Inflammatory macrophage treated with lipopolysaccharide for 1 hour (primary cell): ENCODE data around the gene CMTM1.
A peak's percentile ranks its signal among the peaks of the same experiment; 100 is the strongest.

ENCODE experiments used
- DNase-seq, 2 donors: peaks; one replicate each; pipeline ENCODE4 v3.0.0-alpha.2; 2020 to 2022

CMTM1 gene, protein sequence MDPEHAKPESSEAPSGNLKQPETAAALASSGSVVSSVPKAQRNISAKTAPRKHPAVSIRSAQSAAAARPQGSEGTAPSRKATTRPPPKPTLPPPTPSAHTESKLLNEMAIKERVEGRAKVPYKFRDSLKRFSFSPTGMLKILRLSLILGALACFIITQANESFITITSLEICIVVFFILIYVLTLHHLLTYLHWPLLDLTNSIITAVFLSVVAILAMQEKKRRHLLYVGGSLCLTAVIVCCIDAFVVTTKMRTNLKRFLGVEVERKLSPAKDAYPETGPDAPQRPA

DNA sequence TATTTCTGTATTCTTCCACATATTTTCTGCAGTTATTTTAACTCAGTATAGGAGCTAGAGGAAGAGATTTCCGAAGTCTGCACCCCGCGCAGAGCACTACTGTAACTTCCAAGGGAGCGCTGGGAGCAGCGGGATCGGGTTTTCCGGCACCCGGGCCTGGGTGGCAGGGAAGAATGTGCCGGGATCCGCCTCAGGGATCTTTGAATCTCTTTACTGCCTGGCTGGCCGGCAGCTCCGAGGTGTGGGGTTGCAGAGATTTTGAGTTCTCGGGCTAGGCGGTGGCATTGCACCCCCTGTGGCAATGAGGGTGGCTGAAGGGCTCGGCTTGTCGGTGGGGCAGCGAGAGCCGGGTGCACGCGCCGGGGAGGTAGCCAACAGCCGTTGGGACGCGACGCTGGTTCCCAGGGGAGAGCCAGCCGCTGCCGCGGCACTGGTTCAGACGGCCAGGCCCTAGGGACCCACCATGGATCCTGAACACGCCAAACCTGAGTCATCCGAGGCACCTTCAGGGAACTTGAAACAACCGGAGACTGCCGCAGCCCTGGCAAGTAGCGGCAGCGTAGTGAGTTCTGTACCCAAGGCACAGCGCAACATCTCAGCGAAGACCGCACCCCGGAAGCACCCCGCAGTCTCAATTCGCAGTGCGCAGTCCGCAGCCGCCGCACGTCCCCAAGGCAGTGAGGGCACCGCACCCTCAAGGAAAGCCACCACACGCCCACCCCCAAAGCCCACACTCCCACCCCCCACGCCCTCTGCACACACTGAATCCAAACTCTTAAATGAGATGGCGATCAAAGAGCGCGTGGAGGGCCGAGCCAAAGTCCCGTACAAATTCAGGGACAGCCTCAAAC, at the start of gene CMTM1:
Gene CMTM1, plus strand, starts transcription at position 389 of the 851 bp plus-strand sequence. Its CDS starts 75 bp downstream, at position 464.
- no peak for DNase-seq

DNA sequence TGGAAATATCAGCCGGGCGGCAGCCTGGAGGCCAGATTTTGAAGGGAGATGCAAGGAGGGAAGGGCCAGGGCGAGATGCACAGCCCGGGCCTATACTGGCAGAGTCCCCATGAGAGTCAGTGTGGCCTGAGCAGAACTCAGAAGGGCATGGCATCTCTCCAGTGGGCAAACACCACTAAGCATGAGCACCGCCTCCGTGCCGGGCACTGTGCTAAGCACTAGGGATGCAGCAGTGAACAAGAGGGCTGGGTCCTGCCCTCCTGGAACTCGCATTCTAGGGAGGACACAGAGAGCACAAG, 49.8 kb upstream of the CMTM1 start:
- no peak for DNase-seq

DNA sequence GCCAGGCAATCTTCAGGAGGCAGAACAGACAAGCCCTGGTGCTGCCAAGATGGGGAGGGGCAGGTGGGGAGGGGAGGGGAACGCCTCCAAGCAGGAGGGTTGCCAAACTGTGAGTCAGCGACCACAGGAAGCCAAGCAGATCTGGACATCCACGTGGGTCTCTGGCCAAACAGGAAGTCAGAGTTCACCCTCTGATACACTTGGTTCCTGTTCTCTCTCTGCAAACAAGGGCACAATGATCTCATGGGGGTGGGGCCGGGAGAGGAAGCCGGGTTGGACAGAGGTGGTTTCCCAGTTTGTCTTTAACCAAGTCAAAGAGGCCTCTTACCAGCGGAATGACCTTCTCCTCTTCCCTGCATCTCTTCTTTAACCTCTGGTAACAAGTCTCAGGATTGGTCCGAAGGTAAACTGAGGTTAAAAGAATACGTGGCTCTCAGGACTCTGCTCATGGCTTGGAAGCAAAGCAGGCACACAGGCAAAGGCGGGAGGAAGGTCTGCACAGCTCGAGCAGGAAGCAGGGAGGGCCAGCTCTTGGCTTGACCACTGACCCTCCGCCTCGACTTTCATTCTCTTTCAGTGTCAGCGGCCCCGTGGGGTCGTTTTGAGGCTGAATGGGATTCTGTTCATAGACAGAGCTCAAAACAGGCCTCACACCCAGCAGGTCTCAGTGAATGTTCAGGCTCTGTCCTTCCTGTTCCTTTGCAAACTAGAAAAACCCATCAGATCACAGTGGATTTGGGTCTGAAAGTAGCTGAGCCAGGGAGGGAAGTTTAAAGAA, 49.2 kb upstream of the CMTM1 start:
- peak; percentile 96 to 99 for DNase-seq

DNA sequence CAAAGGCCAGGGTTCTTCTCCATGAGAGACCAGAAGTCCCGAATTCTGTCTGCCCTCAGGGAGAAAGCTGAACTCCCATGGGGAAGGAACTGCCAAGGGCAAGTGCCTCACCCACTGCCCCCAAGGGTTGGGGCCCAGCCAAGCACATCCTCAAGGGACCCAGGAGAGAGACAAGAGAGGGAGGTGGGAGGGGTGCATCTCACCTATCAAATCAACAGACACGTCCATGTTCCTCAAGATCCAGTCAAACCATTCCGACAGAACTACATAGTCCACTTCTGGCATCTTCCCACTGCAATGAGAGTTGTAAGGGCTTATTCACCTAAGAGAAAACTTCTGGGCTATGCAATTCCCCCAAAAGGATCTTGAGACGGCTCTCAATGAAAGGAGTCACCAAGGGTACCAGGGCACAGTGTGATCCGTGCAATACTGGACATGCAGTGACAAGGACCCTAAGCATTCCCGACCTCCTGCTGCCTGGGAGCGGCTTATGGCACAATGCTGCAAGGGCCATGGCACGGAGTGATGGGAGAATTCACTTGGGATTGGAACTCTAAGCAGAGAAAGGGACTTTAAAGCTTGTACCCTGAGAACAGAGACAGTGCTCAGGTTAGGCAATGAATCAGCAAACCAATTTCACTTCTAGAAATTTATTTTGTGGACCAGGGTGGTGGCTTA, 48.5 kb upstream of the CMTM1 start:
- DNase-seq, result no peak

DNA sequence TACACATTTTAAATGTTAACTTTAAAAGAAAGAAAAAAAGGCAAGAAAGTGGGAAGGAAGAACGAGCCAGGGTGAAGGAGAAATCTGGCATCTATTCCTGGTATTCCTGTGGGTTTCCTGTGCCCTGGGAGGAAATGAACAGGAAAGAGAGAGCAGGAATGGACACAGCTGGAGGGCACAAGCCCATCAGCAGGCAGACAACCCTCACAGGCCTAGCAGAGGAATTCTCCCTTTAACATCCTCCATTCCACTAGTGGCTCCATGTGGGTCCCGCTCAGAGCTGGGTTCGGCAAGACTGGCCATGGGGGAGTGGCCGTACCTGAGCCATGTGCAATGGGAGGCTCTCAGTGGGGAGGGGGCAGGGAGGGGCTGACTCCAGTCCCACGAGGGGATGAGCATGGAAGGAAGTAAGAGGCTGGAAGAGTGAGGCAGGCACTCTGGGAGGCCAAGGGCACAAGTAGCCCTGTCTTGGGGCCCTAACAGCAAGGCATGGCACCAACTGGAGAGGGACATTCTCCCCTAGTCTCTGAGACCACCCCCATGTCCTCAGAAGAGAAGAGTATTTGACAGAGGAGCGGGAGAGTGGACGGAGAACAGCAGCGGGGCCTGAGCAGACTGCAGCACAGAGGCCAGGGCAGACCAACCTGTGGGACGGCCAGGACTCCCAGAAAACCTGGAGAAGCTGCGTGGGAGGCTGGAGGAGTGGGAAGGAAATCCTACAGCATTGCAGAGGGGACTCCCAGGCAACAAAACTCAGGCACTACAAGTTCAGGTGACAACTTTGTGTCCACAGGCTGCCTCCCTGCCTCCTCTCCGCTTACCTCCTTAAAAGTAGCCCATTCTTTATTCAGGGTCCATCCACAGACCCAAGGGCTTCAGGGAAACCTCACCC, 46.5 kb upstream of the CMTM1 start:
- DNase-seq, result no peak

DNA sequence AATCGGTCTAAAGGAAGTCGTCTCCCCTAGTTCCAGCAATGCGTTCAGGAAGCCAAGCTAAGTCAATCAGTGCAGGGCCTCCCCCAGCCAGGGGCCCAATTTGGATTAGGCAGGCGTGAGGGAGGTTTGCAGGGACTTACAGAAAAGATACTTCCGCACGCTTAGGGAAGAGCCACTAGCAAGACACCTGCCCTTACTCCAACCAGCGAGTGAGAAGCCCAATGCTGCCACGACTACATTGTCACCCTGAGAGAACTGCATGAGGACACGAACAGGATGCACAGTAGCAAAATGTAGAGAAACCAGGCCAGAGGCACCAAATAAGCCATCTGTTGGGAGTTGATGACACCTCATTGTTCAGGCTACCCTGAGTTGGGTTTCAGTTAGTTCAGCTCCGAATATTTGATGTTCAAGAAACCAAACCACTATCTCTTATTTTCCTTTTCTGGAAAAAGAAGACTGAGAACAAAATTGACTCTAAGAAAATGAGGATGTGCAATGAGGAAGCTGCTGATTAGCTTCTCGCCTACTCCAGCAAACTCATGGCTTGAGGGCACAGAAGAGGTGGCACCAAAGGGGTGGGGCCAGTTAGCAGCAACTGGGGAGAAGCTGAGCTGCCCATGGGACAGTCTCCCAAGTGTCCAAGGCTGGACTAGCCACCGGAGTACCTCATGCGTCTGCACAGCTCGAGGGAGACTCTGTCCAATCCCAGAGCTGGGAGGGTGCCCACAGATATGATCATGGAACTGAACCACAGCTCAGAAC, 45.7 kb upstream of the CMTM1 start:
- DNase-seq, result peak; percentile 83 to 92

DNA sequence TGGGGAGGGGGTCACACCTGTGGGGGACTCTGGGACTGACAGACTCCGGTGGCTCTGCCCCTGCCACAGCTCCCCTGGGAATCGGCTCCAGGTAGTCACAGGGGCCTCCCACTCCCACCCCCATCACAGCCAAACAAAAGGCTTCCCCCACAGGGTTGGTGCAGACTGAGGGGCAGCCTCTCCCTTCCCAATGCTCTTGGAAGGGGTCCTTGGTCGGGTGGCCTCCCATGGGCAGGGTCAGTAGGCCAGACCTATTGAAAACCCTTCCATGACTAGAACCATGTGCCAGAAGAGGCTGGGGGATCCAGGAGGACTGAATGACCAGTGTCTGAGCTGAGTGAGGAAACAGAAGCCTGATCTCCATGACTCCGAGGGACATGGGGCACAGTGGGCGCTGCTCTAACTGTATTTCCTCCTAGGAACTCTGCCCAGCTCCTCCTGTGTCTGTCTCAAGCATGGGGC, 45.0 kb upstream of the CMTM1 start:
- peak; percentile 54 to 87 for DNase-seq

DNA sequence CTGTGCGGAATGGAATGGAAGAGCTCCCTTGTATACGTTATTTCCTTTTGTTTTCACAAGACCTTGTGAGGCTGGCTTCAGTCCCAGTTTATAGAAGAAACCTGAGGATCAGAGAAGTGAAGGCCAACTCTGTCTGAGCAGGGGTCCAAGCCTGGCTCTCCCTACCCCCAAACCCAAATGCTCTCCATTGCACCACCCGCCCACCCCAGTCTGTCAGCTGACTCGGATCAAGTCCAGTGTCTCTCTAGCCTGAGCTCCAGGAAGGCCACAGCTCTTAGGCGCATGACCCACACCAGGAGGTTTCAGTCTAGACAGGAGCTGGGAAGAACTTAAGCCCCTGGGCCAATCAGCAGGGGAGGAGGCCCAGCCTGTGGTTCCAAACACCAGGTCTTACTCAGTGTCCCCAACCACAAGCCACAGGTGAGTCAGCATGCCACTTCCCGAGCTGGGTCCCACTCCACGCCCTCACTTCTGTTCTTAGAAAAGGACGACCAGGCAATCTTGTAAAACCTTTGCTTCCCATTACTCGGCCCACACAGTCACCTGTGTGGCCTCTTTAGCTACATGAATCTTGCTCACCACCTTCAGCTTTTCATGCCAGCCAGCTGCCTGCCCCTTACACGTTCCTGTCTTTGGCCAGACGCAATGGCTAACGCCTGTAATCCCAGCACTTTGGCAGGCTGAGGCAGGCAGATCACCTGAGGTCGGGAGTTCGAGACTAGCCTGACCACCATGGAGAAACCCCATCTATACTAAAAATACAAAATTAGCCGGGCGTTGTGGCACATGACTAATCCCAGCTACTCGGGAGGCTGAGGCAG, 44.1 kb upstream of the CMTM1 start:
- DNase-seq, result peak; percentile 66 to 89

DNA sequence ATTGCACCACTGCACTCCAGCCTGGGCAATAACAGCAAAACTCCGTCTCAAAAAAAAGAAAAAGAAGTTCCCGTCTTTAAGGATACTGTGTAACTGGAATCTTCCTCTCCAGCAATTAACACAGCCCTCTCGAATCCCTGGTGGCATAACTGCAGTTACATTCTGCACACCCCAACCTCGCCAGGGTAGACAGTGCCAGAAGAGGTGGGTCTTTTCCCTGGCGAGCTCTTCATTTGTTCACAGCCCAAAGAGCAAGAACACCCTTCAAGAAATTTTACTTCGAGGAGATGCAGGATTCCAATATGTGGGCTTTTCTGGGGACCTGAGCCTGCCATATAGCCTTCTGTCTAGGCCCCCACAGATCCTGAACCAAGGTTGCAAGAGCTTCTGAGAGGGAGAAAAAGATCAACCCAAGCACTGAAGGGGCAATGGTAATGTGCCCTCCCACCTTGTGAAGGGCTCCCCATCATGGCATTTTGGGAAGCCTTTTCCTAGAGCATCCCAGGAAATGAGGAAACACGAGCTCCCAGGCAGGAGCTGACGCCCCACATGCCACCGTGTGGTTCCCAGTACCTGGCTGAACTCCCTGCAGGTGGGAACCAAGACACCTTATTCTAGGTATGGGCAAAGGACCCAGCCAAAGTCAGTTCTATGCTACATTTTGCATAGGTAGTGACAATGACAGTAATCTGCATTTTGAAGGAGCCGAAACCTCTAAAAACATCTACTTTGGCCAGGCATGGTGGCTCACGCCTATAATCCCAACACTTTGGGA, 43.2 kb upstream of the CMTM1 start:
- no peak for DNase-seq

DNA sequence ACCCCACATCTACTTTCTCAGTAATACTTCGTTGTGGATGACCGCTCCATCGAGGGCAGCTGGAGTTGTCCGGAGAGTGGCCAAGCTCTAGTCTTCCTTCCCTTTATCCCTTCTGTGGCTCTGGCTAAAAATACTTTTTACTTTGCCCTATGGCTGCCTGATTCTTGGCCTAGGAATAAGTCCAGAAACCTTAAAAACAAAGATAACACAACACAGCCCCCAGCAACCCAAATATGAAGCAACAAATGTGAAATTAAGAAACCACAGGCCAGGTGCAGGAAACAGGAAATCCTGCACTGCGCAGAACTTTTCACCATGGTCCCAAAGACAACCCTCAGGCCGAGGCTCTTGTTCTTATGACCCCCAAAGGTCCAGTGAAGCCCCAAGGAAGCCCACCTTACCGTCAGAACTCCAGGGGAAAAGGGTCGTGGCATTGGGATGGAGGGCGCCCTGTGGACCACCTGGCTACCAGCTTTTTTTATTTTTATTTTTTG, 42.3 kb upstream of the CMTM1 start:
- no peak for DNase-seq

DNA sequence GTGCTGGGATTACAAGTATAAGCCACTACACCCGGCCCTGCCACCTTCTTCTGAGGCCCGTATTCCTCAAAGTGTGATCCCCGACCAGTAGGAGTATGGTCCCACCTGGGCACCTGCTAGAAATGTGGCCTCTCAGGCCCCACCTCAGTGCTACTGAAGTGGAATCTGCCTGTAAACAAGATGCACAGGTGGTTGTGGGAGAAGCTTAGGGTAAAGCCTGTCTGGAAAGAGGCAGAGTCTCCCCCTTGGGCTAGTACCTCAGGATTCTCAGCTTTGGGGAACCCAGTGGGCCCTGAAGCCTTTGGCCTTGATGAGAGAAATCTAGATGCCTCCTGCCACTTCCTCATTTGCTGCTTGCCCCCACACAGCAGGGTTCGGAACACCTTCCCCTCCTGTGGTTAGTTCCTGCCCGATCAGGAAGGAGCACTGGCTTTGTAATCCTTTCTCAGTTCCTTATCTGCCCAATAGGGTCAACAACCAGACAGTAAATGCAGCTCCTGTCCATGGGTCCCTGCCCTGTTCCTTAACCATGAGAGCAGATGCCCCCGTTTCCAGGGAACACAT, 41.6 kb upstream of the CMTM1 start:
- DNase-seq, result peak; percentile 70 to 86

DNA sequence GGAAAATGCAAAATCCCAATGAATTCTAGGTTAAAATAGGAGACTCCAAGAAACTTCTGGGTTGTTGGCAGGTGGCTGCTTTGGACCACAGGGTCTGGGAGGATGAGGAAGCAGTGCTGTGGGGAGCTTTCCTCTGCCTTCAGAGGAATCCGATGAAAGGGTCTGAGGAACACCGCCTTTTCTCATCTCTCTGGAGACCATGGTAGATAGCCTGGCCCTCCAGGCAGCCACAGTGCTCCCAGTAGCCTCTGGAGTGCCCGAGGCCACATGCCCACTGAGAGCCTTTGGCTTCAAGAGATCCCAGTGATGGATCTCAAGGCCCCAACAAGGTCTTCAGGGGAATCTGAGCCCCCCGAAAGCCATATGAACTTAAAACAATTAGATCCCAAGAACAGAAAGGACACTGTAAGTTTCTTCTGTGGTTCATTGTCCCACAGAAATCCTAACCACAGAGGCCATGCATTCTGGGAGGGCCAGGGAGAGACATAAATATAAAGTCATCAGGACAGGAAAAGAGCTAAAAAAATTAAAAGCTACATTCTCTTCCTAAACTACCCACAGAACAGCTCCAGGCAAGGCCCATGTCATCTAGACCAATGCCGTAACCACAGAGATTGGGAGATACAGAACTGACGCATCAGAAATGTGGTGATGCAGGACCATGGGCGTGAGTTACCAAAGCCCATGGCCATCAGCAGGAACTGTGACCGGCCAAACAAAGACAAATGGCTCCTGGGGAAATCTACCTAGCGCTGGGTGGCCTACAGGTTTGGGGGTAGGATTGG, 40.7 kb upstream of the CMTM1 start:
- DNase-seq, result peak; percentile 81 to 86

DNA sequence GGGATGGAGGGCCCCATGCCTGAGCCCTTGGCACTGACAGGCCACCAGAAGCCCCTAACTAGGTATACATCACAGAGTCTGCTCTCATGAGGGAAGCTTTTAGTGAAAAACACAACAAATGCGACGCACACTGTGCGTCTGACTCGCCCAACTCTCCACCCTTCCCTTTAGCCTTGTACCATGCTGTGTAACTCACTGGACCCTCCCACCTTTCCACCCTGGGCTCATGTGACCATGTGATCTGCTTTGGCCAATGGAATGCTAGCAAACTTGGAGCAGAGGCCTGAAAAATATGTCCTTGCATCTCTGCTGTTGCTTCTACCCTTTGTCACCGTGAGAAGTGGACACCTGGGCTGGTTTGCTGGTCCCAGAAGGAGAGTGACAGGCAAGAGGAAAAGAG, 37.9 kb upstream of the CMTM1 start:
- DNase-seq, result no peak

DNA sequence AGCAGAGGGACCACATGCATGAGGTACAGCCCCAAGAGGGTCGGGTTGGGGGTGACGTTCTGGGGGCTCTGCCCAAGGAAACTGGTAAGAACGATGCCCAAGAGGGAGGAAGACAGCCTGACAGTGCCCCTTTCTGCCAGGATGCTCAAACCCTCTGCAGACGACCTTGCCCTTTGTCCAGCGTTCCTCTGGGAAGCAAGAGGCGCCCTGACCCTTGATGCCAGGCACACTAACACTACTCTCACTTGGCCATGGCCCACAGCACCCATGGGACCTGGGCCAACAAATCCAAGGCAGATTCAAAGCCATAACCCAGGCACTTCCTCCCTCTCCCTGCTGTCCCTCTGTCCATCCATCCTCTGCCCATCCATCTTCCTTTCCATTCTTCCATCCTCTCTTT, 36.8 kb upstream of the CMTM1 start:
- no peak for DNase-seq

DNA sequence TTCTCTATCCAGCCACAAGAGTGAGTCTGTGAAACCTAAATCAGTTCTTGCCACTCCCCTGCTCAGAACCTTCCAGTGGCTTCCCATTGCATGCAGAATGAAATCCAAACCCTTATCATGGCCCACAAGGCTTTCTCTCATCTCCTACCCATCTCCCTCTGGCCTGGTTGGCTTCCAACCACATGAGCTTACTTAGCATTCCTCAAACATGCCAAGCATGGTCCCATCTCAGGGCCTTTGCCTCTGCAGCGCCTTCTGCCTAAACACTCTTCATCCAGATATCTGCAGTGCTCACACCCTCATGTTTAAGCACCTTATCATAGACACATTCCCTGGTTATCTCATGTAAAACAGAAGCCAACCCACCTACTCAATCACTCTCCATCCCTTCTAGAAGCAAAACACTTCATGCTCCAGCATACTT, 31.9 kb upstream of the CMTM1 start:
- no peak for DNase-seq

DNA sequence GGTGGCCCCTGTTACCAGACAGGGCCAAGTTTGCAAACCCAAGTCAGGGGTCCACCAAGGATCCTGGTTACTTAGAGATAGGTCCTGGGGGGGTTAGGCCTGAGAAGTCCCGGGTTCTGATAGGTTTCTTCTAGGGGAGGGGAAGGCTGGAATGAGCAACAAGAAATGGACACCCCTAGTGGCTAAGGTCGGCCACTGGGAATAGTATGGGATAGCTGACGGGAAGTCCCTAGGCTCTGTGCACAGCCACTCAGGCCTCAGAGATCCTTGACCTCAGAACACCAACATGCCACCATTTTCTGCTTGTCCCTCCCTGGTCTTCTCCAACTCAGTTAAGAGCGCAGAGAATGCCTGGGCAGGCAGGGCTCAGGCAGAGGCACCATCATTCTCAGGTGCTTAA, 29.7 kb upstream of the CMTM1 start:
- no peak for DNase-seq

DNA sequence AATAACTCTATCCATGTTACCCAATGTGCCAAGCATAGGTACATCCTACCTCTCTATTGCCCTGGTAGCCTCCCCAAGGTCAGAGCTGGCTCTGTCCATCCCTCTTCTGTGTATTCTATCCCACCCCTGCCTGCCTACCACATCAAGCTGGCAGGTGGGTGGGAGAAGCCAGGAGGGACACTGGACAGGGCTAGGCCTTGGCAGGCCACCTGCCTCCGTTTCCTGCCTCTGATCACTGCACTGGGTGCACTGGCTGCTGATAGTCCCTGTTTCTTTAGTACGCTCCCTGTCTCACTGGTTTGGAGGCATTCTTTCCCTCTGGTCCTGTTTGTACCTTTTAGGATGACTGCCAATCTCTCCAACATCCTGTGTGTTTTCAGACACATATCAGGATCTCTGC, 29.0 kb upstream of the CMTM1 start:
- DNase-seq, result no peak

DNA sequence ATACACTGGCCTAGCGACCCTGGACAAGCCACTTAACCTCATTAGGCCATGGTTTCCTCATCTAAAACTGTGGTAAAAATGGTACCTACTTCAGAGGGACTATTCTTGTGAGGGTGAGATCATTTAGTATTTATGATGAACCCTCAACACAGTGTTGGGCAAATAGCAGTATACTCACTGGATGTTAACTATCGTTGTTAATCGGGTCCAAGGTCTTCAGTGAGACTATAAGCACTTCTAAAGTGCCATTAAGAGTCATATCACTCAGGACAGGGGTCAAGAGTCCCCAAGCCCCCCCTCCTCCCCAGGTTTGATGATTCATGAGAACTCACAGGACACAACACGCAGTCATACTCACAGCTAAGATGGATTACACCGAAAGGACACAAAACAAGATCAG, 27.3 kb upstream of the CMTM1 start:
- DNase-seq, result no peak
